Astrocyte of the cerebellum (primary cell): Measurements from ENCODE around the gene JAML.

ENCODE experiments used
- DNase-seq: peaks from one replicate; pipeline ENCODE4 v3.0.0-alpha.2; 2011; ENCODE audit warnings: low read depth
- H3K4me3 ChIP-seq: 2 replicates; pipeline ENCODE4 v1.5.1; 2011; ENCODE audit warnings: mild to moderate bottlenecking, low read depth, low read length, moderate library complexity
- in situ Hi-C: cut with HindIII; loops from 2 replicates; pipeline ENCODE4 v1.10.0; 2017; ENCODE audit warnings: low sequenced_read_pairs
- TF ChIP-seq, protein P1 (sequence below): IDR thresholded peaks from 2 replicates; pipeline ENCODE4 v1.5.1; 2012; ENCODE audit warnings: low read length, low read depth, moderate library complexity, mild to moderate bottlenecking; ENCODE audit errors: missing control alignments

The JAML gene

DNA sequence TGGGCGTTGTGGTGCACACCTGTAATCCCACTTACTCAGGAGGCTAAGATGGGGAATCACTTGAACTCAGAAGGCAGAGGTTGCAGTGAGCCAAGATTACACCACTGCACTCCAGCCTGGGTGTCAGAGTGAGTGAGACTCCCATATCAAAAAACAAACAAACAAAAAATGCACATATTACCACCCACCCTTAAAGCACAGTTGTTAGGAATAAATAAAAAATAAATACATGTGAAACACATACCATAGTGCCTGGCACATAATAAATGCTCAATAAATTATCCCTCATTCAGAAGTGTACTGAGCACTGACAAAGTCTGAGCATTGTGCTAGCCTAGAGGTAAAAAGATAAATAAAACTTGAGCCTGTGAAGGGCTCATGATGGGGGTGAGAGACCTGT, 9.0 kb upstream of the JAML start:
- DNase-seq, result no peak
- in situ Hi-C loops, result no loop called here
- TF ChIP-seq, protein P1, sequence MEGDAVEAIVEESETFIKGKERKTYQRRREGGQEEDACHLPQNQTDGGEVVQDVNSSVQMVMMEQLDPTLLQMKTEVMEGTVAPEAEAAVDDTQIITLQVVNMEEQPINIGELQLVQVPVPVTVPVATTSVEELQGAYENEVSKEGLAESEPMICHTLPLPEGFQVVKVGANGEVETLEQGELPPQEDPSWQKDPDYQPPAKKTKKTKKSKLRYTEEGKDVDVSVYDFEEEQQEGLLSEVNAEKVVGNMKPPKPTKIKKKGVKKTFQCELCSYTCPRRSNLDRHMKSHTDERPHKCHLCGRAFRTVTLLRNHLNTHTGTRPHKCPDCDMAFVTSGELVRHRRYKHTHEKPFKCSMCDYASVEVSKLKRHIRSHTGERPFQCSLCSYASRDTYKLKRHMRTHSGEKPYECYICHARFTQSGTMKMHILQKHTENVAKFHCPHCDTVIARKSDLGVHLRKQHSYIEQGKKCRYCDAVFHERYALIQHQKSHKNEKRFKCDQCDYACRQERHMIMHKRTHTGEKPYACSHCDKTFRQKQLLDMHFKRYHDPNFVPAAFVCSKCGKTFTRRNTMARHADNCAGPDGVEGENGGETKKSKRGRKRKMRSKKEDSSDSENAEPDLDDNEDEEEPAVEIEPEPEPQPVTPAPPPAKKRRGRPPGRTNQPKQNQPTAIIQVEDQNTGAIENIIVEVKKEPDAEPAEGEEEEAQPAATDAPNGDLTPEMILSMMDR, result no peak
- H3K4me3 ChIP-seq, result no peak overlapping the region

DNA sequence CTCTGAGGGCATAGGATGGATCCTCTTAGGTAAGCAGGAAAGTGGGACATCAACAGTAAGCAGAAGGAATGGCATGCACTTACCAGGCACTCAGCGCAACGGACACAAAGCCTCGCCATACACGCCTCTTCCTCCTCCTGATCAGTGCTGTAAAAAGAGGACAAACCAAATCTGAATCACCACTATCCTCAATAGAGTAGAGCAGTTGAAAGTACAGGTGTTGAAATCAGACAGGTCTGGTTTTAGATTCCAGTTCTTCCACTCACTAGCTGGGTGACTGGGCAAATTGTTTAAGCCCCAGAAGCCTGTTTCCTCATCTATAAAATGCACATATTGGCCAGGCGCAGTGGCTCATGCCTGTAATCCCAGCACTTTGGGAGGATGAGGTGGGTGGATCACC, 8.6 kb upstream of the JAML start:
- DNase-seq, result no peak
- in situ Hi-C loops, result no loop called here
- TF ChIP-seq, protein P1, result no peak
- no peak overlapping the region for H3K4me3 ChIP-seq

DNA sequence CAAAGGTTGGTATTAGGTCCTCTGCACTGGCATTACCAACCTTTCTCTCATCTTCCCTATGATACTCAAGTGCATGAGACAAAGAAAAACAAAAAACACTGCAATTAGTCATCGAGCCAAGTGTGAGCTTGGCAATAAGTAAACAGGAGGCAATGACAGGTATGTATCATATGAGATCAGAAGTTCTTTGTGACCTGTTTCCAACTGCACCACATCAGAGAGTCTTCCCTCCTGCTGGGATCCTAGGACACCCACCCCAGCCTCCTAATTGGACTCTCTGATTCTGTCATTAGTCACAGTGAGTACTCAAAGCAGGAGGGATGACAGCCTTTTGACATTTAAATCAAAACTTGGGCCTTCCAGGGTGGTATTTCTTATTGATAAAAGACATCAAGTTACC, 7.8 kb upstream of the JAML start:
- TF ChIP-seq, protein P1, result no peak
- no peak for DNase-seq
- in situ Hi-C loops, result no loop called here

DNA sequence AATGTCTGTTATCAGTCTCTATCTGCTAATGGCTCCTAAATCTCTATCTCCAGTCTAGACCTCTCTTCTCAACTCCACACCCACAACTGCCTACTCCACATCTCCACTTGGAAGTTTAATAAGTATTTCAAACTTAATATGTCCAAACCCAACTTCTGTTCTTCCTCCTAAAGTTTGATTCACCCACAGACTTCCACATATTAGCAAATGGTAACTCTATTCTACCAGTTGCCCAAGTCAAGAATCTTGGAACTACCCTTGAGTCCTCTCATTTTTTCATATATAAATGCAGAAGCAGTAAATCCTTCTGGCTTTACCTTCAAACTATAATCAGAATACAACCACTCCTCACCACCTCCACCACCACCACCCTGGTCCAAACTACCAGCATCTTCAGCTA, 6.7 kb upstream of the JAML start:
- no peak overlapping the region for H3K4me3 ChIP-seq
- TF ChIP-seq, protein P1, result no peak
- in situ Hi-C loops, result no loop called here
- no peak for DNase-seq

More for the DNA sequence above, 7.8 kb upstream of the JAML start:
- no peak overlapping the region for H3K4me3 ChIP-seq

DNA sequence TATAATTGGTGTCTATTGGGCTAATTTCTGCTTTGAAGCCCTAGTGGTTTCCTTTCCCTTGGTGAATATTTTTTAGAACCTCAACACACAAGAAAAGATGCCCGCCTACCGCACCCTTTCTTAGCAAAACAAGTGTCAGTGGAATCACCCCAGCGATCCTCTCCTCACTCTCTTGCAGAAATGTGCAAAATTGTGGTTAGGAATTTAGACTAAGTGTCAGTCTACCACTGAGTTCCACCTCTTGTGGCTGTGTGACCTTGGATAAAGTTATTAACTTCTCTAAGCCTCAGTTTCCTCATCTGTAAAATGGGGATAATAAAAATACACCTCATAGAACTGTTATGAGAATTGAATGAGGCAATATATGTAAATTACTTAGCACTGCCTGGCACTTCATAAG, 5.3 kb upstream of the JAML start:
- TF ChIP-seq, protein P1, result no peak
- no peak overlapping the region for H3K4me3 ChIP-seq
- no peak for DNase-seq
- in situ Hi-C loops, result no loop called here

DNA sequence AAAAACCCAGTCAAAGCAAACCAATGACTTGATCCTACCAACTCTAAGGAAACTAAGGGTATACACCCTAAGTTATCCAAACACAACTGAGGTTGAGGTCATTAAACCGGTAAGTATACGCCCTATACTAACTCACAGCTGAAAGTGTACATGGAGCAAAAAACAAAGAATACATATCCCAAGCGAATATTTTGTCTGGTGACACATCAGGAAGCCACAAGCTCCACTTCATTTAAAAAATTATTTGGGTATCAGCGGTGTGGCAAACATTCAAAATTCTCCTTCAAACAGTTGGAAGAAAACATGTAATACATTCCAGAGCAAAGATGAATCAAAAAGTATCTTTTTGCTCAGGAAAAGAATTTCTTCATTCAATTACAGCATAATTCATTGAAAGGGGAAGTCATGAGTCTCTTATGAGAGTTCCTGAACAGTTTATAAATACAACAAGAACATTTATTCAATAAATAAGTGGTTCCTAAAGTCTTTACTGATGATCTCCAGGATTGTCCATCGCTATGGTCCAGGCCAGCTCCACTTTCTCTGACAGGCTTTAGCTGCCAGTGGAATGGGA, 4.5 kb upstream of the JAML start:
- TF ChIP-seq, protein P1, result no peak
- no peak for DNase-seq
- in situ Hi-C loops, result no loop called here
- H3K4me3 ChIP-seq, result no peak overlapping the region
